GM10248 (cell line): ENCODE results near the gene LILRB1.
"Not testable (repeated sequence)": the region's sequence is repeated elsewhere in the genome, so short reads cannot be mapped to it uniquely, and the experiment has no call there.

Experiments
- CTCF ChIA-PET: fragments of 300-600 bp; sonication (Branson Sonifier 250); formaldehyde crosslinking; extraction: SDS; loops from one replicate; lab custom pipeline; 2021; ENCODE audit warnings: antibody characterized with exemption; lab: Yijun Ruan, JAX
- POLR2A ChIA-PET: fragments of 350-650 bp; sonication (Branson Sonifier 250); formaldehyde crosslinking; extraction: SDS; loops from one replicate; lab custom pipeline; 2020; ENCODE audit warnings: antibody characterized with exemption; lab: Yijun Ruan, JAX
- DNase-seq: peaks from one replicate; pipeline ENCODE4 v3.0.0; 2012; ENCODE audit errors: extremely low spot score
- TF ChIP-seq, protein P1 (sequence below): IDR thresholded peaks from 2 replicates; pipeline ENCODE4 v1.5.1; 2012; ENCODE audit warnings: mild to moderate bottlenecking, low read depth; ENCODE audit errors: extremely low read depth, missing control alignments, control extremely low read depth

Gene LILRB1

DNA sequence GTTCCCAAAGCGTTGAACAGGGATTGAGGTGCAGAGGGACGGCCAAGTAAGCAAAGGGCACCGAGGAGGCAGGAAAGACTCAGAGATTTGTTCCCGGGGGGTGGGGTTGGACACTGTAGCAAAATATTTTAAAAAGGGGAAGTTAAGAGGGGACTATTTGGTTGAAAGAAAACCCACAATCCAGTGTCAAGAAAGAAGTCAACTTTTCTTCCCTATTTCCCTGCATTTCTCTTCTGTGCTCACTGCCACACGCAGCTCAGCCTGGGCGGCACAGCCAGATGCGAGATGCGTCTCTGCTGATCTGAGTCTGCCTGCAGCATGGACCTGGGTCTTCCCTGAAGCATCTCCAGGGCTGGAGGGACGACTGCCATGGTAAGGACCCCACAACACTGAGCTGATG, at the start of gene LILRB1:
LILRB1 (plus strand) TSS at position 223 of the 400 bp plus-strand sequence. CDS start 590 bp downstream, outside the sequence.
- POLR2A ChIA-PET, DNase-seq: not testable (repeated sequence)
- CTCF ChIA-PET = interaction anchor here (1.0 to 2.8 kb wide), 2 partner anchors 23 to 149 kb away, joined by 3 to 15 read pairs; no protein-coding TSS in a partner anchor

DNA sequence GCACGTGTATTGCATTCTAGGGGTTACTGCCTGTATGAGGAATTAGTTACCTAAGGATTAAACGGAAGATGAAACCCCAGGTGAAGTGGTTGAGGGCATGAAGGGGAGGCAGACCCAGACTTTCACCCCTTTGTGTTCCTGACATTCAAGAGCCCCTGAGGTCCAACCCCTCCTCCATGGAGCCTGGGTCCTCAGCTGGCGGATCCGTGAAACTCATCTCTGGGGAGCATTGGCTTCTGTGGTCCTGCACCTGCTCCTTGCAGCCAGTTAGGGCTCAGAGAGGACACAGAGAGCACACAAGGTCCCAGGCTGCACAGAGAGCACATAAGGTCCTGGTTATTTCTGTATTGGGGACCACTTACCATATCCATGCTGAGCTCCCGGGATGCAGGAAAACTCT, 43.9 kb upstream of the LILRB1 start:
- ChIA-PET POLR2A (no interaction called here), CTCF (no interaction called here)
- no peak for DNase-seq
- TF ChIP-seq, protein P1, sequence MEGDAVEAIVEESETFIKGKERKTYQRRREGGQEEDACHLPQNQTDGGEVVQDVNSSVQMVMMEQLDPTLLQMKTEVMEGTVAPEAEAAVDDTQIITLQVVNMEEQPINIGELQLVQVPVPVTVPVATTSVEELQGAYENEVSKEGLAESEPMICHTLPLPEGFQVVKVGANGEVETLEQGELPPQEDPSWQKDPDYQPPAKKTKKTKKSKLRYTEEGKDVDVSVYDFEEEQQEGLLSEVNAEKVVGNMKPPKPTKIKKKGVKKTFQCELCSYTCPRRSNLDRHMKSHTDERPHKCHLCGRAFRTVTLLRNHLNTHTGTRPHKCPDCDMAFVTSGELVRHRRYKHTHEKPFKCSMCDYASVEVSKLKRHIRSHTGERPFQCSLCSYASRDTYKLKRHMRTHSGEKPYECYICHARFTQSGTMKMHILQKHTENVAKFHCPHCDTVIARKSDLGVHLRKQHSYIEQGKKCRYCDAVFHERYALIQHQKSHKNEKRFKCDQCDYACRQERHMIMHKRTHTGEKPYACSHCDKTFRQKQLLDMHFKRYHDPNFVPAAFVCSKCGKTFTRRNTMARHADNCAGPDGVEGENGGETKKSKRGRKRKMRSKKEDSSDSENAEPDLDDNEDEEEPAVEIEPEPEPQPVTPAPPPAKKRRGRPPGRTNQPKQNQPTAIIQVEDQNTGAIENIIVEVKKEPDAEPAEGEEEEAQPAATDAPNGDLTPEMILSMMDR = no peak

DNA sequence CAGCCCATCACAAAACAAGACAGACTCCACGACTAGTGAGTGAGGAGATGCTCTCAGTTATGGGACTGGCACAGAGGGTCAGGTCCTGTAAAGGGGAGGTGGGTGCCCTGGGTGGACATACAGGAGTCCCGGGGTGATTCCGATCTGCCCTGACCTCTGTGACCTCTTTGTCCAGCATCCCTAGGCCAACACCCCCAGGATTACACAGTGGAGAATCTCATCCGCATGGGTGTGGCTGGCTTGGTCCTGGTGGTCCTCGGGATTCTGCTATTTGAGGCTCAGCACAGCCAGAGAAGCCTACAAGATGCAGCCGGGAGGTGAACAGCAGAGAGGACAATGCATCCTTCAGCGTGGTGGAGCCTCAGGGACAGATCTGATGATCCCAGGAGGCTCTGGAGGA, 43.3 kb upstream of the LILRB1 start:
- TF ChIP-seq, protein P1 = no peak
- POLR2A ChIA-PET = no interaction called here
- DNase-seq = no peak
- CTCF ChIA-PET = no interaction called here

DNA sequence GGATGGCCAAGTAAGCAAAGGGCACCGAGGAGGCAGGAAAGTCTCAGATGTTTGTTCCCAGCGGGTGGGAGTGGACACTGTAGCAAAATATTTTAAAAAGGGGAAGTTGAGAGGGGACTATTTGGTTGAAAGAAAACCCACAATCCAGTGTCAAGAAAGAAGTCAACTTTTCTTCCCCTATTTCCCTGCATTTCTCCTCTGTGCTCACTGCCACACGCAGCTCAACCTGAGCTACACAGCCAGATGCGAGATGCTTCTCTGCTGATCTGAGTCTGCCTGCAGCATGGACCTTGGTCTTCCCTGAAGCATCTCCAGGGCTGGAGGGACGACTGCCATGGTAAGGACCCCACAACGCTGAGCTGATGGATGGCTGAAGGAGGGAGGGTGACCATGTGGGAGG, 36.8 kb upstream of the LILRB1 start, which contains the start of gene LILRA1:
LILRA1 (plus strand) TSS at position 188 of the 400 bp plus-strand sequence. CDS start 613 bp downstream, outside the sequence.
- POLR2A ChIA-PET, DNase-seq, CTCF ChIA-PET: not testable (repeated sequence)

DNA sequence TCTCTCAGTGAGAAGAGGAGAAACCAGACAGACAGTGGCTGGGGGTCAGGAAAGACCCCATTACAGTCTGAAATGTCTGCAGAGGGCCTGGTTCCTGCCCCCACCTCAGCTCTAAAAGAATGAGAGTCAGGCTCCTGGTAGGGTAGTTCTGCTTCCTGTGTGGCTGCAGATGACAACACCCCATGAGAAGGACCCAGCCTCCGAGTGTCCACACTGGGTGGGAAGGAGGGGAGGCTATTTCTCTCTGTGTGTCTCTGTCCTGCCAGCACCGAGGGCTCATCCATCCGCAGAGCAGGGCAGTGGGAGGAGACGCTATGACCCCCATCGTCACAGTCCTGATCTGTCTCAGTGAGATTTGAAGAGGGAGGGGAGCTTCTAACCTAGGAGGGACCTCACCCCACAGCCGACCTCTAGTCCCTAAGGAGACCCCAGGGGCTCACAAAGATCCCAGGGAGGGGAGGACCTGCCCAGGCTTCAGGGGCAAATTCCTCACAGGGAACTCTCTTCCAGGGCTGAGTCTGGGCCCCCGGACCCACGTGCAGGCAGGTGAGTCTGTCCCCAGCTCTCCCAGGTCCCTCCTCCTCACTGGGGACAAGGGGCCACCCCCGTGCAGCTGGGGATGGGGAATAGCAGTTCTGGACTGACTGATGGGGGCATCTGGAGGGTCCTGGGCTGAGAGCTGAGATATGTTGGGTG, 36.2 kb upstream of the LILRB1 start:
- CTCF ChIA-PET, DNase-seq: not testable (repeated sequence)

DNA sequence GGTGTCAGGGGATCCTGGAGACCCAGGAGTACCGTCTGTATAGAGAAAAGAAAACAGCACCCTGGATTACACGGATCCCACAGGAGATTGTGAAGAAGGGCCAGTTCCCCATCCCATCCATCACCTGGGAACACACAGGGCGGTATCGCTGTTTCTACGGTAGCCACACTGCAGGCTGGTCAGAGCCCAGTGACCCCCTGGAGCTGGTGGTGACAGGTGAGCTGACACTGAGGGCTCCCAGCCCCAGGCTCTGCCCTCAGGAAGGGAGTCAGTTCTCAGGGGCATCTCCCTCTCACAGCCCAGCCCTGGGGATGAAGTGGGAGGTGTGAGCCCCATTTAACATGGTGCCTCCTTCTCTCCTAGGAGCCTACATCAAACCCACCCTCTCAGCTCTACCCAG, 35.5 kb upstream of the LILRB1 start:
- TF ChIP-seq, protein P1 = no peak

More for the DNA sequence above, 36.2 kb upstream of the LILRB1 start:
- POLR2A ChIA-PET = interaction anchor here (0.5 kb wide), 1 partner anchor 568 kb away, joined by 4 read pairs; no protein-coding TSS in a partner anchor

DNA sequence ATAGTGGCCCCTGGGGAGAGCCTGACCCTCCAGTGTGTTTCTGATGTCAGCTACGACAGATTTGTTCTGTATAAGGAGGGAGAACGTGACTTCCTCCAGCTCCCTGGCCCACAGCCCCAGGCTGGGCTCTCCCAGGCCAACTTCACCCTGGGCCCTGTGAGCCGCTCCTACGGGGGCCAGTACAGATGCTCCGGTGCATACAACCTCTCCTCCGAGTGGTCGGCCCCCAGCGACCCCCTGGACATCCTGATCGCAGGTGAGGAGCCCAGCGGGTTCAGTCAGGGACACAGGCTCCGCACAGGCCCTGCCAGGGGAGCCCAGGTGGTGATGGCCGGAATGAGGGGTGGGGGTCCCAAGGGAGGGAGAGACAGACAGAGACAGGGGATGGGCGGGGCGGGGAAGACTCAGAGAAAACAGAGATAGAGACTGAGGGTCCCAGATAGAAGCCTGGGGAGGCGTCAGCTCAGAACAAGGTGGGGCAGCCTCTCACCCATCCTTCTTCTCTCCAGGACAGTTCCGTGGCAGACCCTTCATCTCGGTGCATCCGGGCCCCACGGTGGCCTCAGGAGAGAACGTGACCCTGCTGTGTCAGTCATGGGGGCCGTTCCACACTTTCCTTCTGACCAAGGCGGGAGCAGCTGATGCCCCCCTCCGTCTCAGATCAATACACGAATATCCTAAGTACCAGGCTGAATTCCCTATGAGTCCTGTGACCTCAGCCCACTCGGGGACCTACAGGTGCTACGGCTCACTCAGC, 34.4 kb upstream of the LILRB1 start:
- CTCF ChIA-PET = interaction anchor here (1.5 kb wide), 1 partner anchor 40 kb away, joined by 3 read pairs; no protein-coding TSS in a partner anchor
- DNase-seq, POLR2A ChIA-PET: not testable (repeated sequence)

More for the DNA sequence above, 35.5 kb upstream of the LILRB1 start:
- CTCF ChIA-PET = interaction anchor here (1.5 kb wide), 1 partner anchor 39 kb away, joined by 3 read pairs; no protein-coding TSS in a partner anchor
- POLR2A ChIA-PET = interaction anchor here (0.5 kb wide), 1 partner anchor 568 kb away, joined by 4 read pairs; no protein-coding TSS in a partner anchor
- no peak for DNase-seq

DNA sequence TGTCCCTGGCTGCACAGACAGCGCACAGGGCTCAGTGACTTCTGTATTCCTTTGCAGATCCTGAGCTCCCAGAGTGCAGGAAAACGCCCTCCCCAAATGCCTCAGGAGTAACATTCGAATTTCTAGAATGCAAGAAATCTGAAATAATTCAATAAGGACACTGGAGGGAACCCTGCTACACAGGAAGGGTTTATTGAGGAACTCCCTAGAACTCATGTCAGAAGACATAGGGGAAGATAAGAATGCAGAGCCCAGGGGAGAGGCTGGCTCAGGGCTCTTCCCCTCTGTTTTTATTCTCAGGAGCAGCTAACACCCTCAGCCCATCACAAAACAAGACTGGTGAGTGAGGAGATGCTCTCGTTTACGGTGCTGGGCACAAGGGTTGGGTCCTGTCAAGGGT, 30.1 kb upstream of the LILRB1 start:
- no peak for DNase-seq
- ChIA-PET CTCF (no interaction called here), POLR2A (no interaction called here)
- TF ChIP-seq, protein P1 = no peak
